ENCODE measurements around the gene GAB3. TPM values are rescaled to one million over a fixed set of nuclear protein-coding genes. Genes with fewer than 3 reads are reported as not detected.

The GAB3 gene, protein sequence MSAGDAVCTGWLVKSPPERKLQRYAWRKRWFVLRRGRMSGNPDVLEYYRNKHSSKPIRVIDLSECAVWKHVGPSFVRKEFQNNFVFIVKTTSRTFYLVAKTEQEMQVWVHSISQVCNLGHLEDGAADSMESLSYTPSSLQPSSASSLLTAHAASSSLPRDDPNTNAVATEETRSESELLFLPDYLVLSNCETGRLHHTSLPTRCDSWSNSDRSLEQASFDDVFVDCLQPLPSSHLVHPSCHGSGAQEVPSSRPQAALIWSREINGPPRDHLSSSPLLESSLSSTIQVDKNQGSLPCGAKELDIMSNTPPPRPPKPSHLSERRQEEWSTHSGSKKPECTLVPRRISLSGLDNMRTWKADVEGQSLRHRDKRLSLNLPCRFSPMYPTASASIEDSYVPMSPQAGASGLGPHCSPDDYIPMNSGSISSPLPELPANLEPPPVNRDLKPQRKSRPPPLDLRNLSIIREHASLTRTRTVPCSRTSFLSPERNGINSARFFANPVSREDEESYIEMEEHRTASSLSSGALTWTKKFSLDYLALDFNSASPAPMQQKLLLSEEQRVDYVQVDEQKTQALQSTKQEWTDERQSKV
- total RNA-seq: 1 to 10 TPM in 3 of 6 experiments, under 1 TPM in 3; 0.64 to 1.7 (median 1.1) TPM
- long read RNA-seq: 0 reads

DNA sequence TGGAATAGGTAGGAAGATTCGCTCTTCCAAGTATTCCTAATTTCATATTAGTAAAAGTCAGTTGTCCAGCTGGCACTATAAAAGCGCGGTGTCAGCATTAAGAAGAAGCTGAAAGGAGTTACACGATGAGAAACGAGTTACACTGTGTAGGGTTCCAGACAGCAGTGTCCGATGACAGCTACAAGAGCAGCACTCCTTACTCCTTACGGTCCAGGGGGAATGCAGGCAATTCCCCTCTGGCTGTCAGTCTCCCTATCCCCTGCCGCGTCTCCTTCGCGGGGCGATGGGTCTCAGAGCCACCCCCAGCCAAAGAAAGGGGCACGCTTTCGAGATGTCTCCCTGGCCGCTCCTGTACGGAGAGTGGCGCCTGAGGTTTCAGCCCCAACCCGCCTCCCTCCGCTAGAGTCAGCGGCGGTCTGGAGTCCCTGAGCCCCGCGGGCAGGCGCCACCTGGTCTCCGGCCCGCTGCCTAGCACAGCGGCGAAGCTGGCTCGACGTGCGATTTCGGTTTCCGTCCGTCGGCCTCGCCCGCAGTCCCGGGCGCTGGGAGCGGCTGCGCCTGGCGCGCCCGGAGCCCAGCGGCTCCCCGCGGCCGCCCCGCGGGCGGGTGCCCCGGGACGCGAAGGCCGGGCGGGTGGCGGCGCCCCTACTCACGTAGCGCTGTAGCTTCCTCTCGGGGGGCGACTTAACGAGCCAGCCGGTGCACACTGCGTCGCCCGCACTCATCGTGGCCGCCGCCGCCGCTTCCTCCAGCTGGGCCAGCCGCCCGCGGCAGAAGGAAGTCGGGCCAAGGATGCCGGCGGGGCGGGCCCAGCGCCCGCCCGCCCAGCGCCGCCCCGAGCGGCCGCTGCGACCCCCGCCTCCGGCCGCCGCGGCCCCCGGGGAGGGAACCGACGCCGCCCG is at the start of gene GAB3:
Gene GAB3, minus strand, starts transcription at position 777 of the 902 bp plus-strand sequence. Its CDS starts 52 bp downstream, at position 725.
- no peaks in the 10 kb centered on the region for H3K4me1 ChIP-seq
- peak; percentile 47 to 62 (median 47) for DNase-seq
- peak; percentile 53 to 77 (median 57) for ATAC-seq
- intact Hi-C loops (cut with DNase I): no loop called here
- no peaks in the 10 kb centered on the region for H3K9me3 ChIP-seq
- peak within 1 kb of the TSS in 2 of 3 donors; percentile 64 to 71 for H3K27ac ChIP-seq
- 22% methylated on average over 25 of the region's 98 CpGs for WGBS (ENCODE audit: insufficient coverage, low coverage, low lambda C conversion rate, missing lambda C conversion rate)
- H3K27me3 ChIP-seq: no peaks in the 10 kb centered on the region
- peak within 1 kb of the TSS; percentile 35 to 41 (median 35) for H3K4me3 ChIP-seq
- TF ChIP-seq, protein P1, sequence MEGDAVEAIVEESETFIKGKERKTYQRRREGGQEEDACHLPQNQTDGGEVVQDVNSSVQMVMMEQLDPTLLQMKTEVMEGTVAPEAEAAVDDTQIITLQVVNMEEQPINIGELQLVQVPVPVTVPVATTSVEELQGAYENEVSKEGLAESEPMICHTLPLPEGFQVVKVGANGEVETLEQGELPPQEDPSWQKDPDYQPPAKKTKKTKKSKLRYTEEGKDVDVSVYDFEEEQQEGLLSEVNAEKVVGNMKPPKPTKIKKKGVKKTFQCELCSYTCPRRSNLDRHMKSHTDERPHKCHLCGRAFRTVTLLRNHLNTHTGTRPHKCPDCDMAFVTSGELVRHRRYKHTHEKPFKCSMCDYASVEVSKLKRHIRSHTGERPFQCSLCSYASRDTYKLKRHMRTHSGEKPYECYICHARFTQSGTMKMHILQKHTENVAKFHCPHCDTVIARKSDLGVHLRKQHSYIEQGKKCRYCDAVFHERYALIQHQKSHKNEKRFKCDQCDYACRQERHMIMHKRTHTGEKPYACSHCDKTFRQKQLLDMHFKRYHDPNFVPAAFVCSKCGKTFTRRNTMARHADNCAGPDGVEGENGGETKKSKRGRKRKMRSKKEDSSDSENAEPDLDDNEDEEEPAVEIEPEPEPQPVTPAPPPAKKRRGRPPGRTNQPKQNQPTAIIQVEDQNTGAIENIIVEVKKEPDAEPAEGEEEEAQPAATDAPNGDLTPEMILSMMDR (IDR thresholded peaks at IDR 0.05): no peak
- no peak for TF ChIP-seq POLR2A (IDR thresholded peaks at IDR 0.05)
- H3K36me3 ChIP-seq: no peaks in the 10 kb centered on the region

DNA sequence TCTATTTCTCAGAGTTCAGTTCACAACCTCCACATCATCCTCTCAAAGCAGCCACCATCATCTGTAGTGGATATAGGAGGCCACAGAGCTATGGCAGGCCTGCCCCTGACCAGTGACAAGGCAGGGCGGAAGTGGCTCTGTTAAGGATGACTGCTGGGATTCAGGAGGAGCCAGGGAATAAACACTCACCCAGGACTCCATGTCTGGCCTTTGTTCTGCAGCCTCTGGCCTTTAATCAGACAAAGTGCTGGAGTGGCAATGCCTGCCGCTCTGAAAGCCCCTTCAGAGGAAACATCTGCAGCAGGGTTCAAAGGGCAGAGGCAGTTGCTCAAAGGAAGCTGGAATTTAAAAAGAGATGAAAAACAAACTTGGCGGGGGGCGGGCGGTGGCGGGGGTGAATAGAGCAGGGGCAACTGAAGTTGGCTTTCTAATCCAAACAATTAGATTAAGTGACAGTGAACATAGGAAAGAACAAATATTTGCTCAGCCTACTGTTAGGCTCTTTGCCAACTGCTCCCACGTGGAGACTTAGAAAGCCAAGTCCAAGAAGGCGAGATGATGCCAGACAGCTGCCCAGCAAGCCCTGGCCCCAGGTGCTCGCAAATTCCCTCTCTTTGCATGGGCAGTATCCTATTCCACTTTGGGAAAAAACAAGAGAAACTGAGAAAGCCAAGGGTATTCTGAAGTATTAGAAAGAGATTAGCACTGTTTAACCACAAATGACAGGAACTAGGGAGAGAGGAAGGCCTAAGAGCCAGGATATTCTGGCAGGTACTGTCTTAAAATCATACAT is 48.9 kb upstream of the GAB3 start:
- DNase-seq: peak in 2 of 3 donors; percentile 27 to 54

DNA sequence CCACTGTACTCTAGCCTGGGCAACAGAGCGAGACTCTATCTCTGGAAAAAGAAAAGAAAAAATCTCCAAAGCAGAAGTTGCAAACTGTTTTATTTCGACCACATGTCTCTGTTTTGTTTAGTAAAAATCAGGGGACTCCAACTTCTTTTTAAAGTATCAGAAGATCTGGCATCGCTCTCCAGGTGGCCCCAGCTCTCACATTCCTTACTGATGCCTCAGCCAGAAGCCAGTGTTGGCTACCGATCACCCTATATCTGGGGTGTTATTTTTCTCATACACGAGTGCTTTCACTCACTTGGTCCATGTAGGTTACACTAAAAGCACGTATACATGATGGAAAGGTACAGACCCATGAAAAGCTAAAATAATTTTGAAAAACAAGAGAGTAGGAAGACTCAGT is 46.1 kb upstream of the GAB3 start:
- no peak for TF ChIP-seq POLR2A (IDR thresholded peaks at IDR 0.05)
- TF ChIP-seq, protein P1 (IDR thresholded peaks at IDR 0.05): no peak
- intact Hi-C loops (cut with DNase I): no loop called here
- H3K4me1 ChIP-seq: peaks cover 0 to 21% (median 10%) of the 10 kb centered on the region in 4 donors
- no peaks in the 10 kb centered on the region for H3K36me3 ChIP-seq
- H3K9me3 ChIP-seq: no peaks in the 10 kb centered on the region
- H3K27ac ChIP-seq: no peak overlapping the region
- DNase-seq (no peak), ATAC-seq (no peak)
- H3K4me3 ChIP-seq: no peak overlapping the region
- no peaks in the 10 kb centered on the region for H3K27me3 ChIP-seq
- 53% methylated on average over 6 of the region's 6 CpGs for WGBS (ENCODE audit: insufficient coverage, low coverage, low lambda C conversion rate, missing lambda C conversion rate)

More for the DNA sequence above, 48.9 kb upstream of the GAB3 start:
- Histone ChIP-seq H3K9me3 (no peaks in the 10 kb centered on the region), H3K4me3 (no peak overlapping the region), H3K27ac (peak overlapping the region; percentile 18 to 36 (median 31)), H3K36me3 (no peaks in the 10 kb centered on the region), H3K4me1 (peaks cover 0 to 31% (median 9%) of the 10 kb centered on the region in 4 donors), H3K27me3 (no peaks in the 10 kb centered on the region)
- intact Hi-C loops (cut with DNase I): no loop called here
- 22% methylated on average over 9 of the region's 9 CpGs for WGBS (ENCODE audit: insufficient coverage, low coverage, low lambda C conversion rate, missing lambda C conversion rate)
- TF ChIP-seq, protein P1 (IDR thresholded peaks at IDR 0.05): no peak
- TF ChIP-seq POLR2A (IDR thresholded peaks at IDR 0.05): no peak
- ATAC-seq: peak; percentile 53 to 72 (median 62)

DNA sequence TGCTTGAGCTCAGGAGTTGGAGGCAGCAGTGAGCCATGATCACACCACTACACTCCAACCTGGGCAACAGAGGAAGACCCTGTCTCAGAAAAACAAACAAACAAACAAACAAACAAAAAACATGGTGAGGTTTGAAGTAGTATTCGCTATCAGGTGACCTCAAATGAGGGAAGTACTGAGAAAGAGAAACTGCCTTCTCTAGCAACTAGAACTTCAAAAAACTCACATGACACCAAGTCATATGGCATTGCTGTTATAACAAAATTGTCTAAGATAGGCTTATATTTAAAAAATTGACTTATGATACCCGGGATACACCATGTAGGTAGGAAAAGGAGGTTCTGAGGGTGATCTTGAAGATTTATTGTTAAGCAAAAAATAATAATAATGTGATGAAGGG is 44.1 kb upstream of the GAB3 start:
- intact Hi-C loops (cut with DNase I): no loop called here
- DNase-seq (no peak), ATAC-seq (no peak)
- Histone ChIP-seq H3K36me3 (no peaks in the 10 kb centered on the region), H3K4me3 (no peak overlapping the region), H3K4me1 (peaks cover 0 to 24% (median 6%) of the 10 kb centered on the region in 4 donors), H3K27me3 (no peaks in the 10 kb centered on the region), H3K9me3 (no peaks in the 10 kb centered on the region), H3K27ac (no peak overlapping the region)
- 28% methylated on average over 2 of the region's 2 CpGs for WGBS (ENCODE audit: insufficient coverage, low coverage, low lambda C conversion rate, missing lambda C conversion rate)
- TF ChIP-seq, protein P1 (IDR thresholded peaks at IDR 0.05): no peak
- no peak for TF ChIP-seq POLR2A (IDR thresholded peaks at IDR 0.05)

Measured in right lobe of liver (tissue), 6 donors.